ENCODE results near the gene FZD4. TPM values are rescaled to one million over a fixed set of nuclear protein-coding genes. Genes with fewer than 3 reads are reported as not detected.

Gene FZD4
- total RNA-seq, 2 donors from 2014 or later: 34.3 to 38.3 TPM

GRCh38 chr11:86981777-86982540 lies 26.8 kb upstream of the FZD4 start:
- Histone ChIP-seq H3K4me1 (replicated peaks) (no peaks in the 10 kb centered on the region), H3K36me3 (no peaks in the 10 kb centered on the region), H3K27ac (no peak overlapping the region), H3K27me3 (replicated peaks; ENCODE audit: insufficient read depth) (no peaks in the 10 kb centered on the region), H3K9me3 (no peaks in the 10 kb centered on the region), H3K4me3 (no peak overlapping the region)
- 90% methylated on average over 7 of the region's 7 CpGs for WGBS
- intact Hi-C loops (cut with DNase I): no loop called here
- DNase-seq (ENCODE audit: low spot score): no peak
- no peak for TF ChIP-seq POLR2AphosphoS5 (IDR thresholded peaks at IDR 0.05)
- no peak for TF ChIP-seq POLR2A (IDR thresholded peaks at IDR 0.05)
- no peak for TF ChIP-seq CTCF (IDR thresholded peaks at IDR 0.05)

GRCh38 chr11:86980086-86980796 lies 25.0 kb upstream of the FZD4 start:
- Histone ChIP-seq H3K4me3 (no peak overlapping the region), H3K36me3 (no peaks in the 10 kb centered on the region), H3K27me3 (replicated peaks; ENCODE audit: insufficient read depth) (no peaks in the 10 kb centered on the region), H3K27ac (no peak overlapping the region), H3K4me1 (replicated peaks) (no peaks in the 10 kb centered on the region), H3K9me3 (no peaks in the 10 kb centered on the region)
- 82% methylated on average over 7 of the region's 7 CpGs for WGBS
- no peak for DNase-seq (ENCODE audit: low spot score)
- intact Hi-C loops (cut with DNase I): no loop called here
- TF ChIP-seq CTCF (IDR thresholded peaks at IDR 0.05): no peak
- TF ChIP-seq POLR2AphosphoS5 (IDR thresholded peaks at IDR 0.05): no peak

GRCh38 chr11:86978756-86979608 lies 23.8 kb upstream of the FZD4 start:
- Histone ChIP-seq H3K27ac (no peak overlapping the region), H3K9me3 (no peaks in the 10 kb centered on the region), H3K4me3 (no peak overlapping the region), H3K4me1 (replicated peaks) (no peaks in the 10 kb centered on the region), H3K27me3 (replicated peaks; ENCODE audit: insufficient read depth) (no peaks in the 10 kb centered on the region), H3K36me3 (no peaks in the 10 kb centered on the region)
- 73% methylated on average over 3 of the region's 3 CpGs for WGBS
- TF ChIP-seq CTCF (IDR thresholded peaks at IDR 0.05) (peak in 3 of 4 experiments; percentile 41 to 52 (median 49)), POLR2AphosphoS5 (IDR thresholded peaks at IDR 0.05) (no peak)
- DNase-seq (ENCODE audit: low spot score): no peak
- intact Hi-C loops (cut with DNase I): no loop called here

- H3K27ac ChIP-seq: no peak overlapping the region
- no peaks in the 10 kb centered on the region for H3K9me3 ChIP-seq
- H3K4me1 ChIP-seq (replicated peaks): no peaks in the 10 kb centered on the region
- DNase-seq (ENCODE audit: low spot score): no peak
- no peak for TF ChIP-seq POLR2AphosphoS5 (IDR thresholded peaks at IDR 0.05)
- no peak for TF ChIP-seq POLR2A (IDR thresholded peaks at IDR 0.05)
- no peak for TF ChIP-seq CTCF (IDR thresholded peaks at IDR 0.05)
- 89% methylated on average over 7 of the region's 7 CpGs for WGBS
- no peaks in the 10 kb centered on the region for H3K27me3 ChIP-seq (replicated peaks; ENCODE audit: insufficient read depth)
- H3K36me3 ChIP-seq: no peaks in the 10 kb centered on the region
- no peak overlapping the region for H3K4me3 ChIP-seq
- intact Hi-C loops (cut with DNase I): no loop called here
Observed at GRCh38 chr11:86978247-86978646, 23.1 kb upstream of the FZD4 start.

Measured in prostate gland (tissue), 2 donors.